MM.1S (cell line): ENCODE results near the gene PTTG1IP.

ENCODE experiments used
- DNase-seq: peaks from one replicate; pipeline ENCODE4 v3.0.0-alpha.2; 2015
- H2AFZ ChIP-seq: fragments of 300-600 bp; sonication (generic); 2 replicates; pipeline ENCODE4 v1.6.0; 2016; ENCODE audit warnings: antibody characterized with exemption, low read length
- H3F3A ChIP-seq: fragments of 300-600 bp; sonication (generic); 2 replicates; pipeline ENCODE4 v1.6.1; 2016; ENCODE audit warnings: mild to moderate bottlenecking, antibody characterized with exemption, low read length, moderate library complexity, mixed read lengths; ENCODE audit not compliant: insufficient read depth
- H3K27ac ChIP-seq: fragments of 300-600 bp; sonication (generic); 2 replicates; pipeline ENCODE4 v1.5.1; 2016; ENCODE audit warnings: mild to moderate bottlenecking, low read length
- H3K27me3 ChIP-seq: fragments of 300-600 bp; sonication (generic); replicated peaks from 2 replicates; pipeline ENCODE4 v1.6.0; 2016; ENCODE audit warnings: low read length; ENCODE audit not compliant: insufficient read depth
- H3K36me3 ChIP-seq: fragments of 300-600 bp; sonication (generic); replicated peaks from 2 replicates; pipeline ENCODE4 v1.6.1; 2016; ENCODE audit warnings: mild to moderate bottlenecking, low read length, mixed read lengths; ENCODE audit not compliant: insufficient read depth
- H3K4me1 ChIP-seq: fragments of 300-600 bp; sonication (generic); 2 replicates; pipeline ENCODE4 v1.6.1; 2016; ENCODE audit warnings: low read length, mixed read lengths
- H3K4me2 ChIP-seq: fragments of 300-600 bp; sonication (generic); 2 replicates; pipeline ENCODE4 v1.6.0; 2016; ENCODE audit warnings: low read depth, low read length
- H3K4me3 ChIP-seq: fragments of 300-600 bp; sonication (generic); 2 replicates; pipeline ENCODE4 v1.5.1; 2016; ENCODE audit warnings: low read length, mixed read lengths
- H3K79me2 ChIP-seq: fragments of 300-600 bp; sonication (generic); 2 replicates; pipeline ENCODE4 v1.6.1; 2016; ENCODE audit warnings: mixed run types, low read length, mixed read lengths
- H3K9ac ChIP-seq: fragments of 300-600 bp; sonication (generic); 2 replicates; pipeline ENCODE4 v1.6.1; 2016; ENCODE audit warnings: low read length, mixed read lengths
- H3K9me2 ChIP-seq: fragments of 300-600 bp; sonication (generic); replicated peaks from 2 replicates; pipeline ENCODE4 v1.6.1; 2016; ENCODE audit warnings: mild to moderate bottlenecking, low read length, mixed read lengths; ENCODE audit not compliant: insufficient read depth
- H3K9me3 ChIP-seq: fragments of 300-600 bp; sonication (generic); replicated peaks from 2 replicates; pipeline ENCODE4 v1.6.1; 2016; ENCODE audit warnings: mild to moderate bottlenecking, low read length, mixed read lengths; ENCODE audit not compliant: insufficient read depth
- H4K20me1 ChIP-seq: fragments of 300-600 bp; sonication (generic); 2 replicates; pipeline ENCODE4 v1.6.1; 2016; ENCODE audit warnings: mild to moderate bottlenecking, low read length, moderate library complexity, mixed read lengths; ENCODE audit not compliant: insufficient read depth
- EZH2 ChIP-seq: fragments of 300-600 bp; sonication (generic); optimal IDR thresholded peaks from 2 replicates; pipeline ENCODE3; 2017; ENCODE audit warnings: low read depth, mild to moderate bottlenecking, antibody characterized with exemption, low read length, mixed read lengths
- EZH2phosphoT487 ChIP-seq: fragments of 300-600 bp; sonication (generic); IDR thresholded peaks from 2 replicates; pipeline ENCODE4 v1.6.1; 2018; ENCODE audit warnings: antibody characterized with exemption, low read length
- TF ChIP-seq, protein P1 (sequence below): fragments of 300-600 bp; sonication (generic); IDR thresholded peaks from 2 replicates; pipeline ENCODE4 v1.5.1; 2016; ENCODE audit warnings: antibody characterized with exemption, low read length, mixed read lengths

PTTG1IP gene

DNA sequence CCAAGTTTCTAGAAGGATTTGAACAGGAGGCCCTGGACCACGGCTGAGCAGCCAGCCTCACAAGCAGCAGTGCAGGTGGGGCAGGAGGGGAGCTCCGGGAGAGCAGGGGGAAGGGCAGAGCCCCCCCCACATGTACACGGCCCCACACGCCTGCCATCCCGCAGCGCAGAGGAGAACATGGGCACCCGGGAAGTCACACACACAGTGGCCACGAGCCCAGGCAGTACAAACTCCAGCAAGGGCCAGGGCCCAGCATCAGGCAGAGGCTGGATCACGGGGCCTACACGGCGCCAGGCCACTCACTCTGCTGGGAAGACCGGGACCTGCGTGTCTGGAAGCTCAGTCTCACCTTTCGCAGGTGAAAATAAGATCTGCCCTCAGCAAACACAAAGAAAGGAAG, 60.9 kb downstream of the PTTG1IP start:
- H3F3A ChIP-seq: no peaks in the 10 kb centered on the region
- peaks cover 82% of the 10 kb centered on the region for H3K79me2 ChIP-seq
- no peaks in the 10 kb centered on the region for H3K9me2 ChIP-seq
- H3K4me1 ChIP-seq: no peaks in the 10 kb centered on the region
- no peak overlapping the region for H3K4me3 ChIP-seq
- H4K20me1 ChIP-seq: peaks cover 26% of the 10 kb centered on the region
- no peak overlapping the region for H2AFZ ChIP-seq
- H3K9me3 ChIP-seq: no peaks in the 10 kb centered on the region
- H3K9ac ChIP-seq: no peak overlapping the region
- H3K36me3 ChIP-seq: no peaks in the 10 kb centered on the region; the same call in 1 of the 2 replicates
- no peak overlapping the region for H3K4me2 ChIP-seq
- TF ChIP-seq, protein P1, sequence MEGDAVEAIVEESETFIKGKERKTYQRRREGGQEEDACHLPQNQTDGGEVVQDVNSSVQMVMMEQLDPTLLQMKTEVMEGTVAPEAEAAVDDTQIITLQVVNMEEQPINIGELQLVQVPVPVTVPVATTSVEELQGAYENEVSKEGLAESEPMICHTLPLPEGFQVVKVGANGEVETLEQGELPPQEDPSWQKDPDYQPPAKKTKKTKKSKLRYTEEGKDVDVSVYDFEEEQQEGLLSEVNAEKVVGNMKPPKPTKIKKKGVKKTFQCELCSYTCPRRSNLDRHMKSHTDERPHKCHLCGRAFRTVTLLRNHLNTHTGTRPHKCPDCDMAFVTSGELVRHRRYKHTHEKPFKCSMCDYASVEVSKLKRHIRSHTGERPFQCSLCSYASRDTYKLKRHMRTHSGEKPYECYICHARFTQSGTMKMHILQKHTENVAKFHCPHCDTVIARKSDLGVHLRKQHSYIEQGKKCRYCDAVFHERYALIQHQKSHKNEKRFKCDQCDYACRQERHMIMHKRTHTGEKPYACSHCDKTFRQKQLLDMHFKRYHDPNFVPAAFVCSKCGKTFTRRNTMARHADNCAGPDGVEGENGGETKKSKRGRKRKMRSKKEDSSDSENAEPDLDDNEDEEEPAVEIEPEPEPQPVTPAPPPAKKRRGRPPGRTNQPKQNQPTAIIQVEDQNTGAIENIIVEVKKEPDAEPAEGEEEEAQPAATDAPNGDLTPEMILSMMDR: no peak
- no peak for TF ChIP-seq EZH2phosphoT487
- no peak for DNase-seq
- H3K27me3 ChIP-seq: no peaks in the 10 kb centered on the region
- no peak overlapping the region for H3K27ac ChIP-seq

DNA sequence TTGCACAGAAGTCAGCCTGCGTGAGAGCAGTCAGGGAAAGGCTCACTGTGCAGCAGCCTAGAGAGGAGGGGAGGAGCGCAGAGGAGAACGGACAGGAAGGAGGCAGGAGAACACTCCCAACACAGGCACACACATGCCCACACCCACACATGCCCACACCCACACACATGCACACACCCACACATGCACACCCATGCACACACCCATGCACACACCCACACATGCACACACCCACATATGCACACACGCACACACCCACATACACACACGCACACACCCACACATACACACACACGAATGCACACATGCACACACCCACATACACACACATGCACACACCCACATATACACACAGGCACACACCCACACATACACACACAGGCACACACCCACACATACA, 62.7 kb downstream of the PTTG1IP start:
- no peaks in the 10 kb centered on the region for H3K9me3 ChIP-seq
- TF ChIP-seq EZH2phosphoT487 (no peak), EZH2 (no peak)
- TF ChIP-seq, protein P1: no peak
- no peaks in the 10 kb centered on the region for H3K4me1 ChIP-seq
- H3K27ac ChIP-seq: no peak overlapping the region
- peaks cover 5% of the 10 kb centered on the region; the same call in 1 of the 2 replicates for H3K36me3 ChIP-seq
- no peak for DNase-seq
- H3K4me2 ChIP-seq: no peak overlapping the region
- H3K27me3 ChIP-seq: no peaks in the 10 kb centered on the region
- H3K9me2 ChIP-seq: no peaks in the 10 kb centered on the region
- no peak overlapping the region for H3K9ac ChIP-seq
- H3K79me2 ChIP-seq: peaks cover 65% of the 10 kb centered on the region
- H2AFZ ChIP-seq: no peak overlapping the region
- H3K4me3 ChIP-seq: no peak overlapping the region
- H4K20me1 ChIP-seq: peaks cover 21% of the 10 kb centered on the region
- no peaks in the 10 kb centered on the region for H3F3A ChIP-seq

DNA sequence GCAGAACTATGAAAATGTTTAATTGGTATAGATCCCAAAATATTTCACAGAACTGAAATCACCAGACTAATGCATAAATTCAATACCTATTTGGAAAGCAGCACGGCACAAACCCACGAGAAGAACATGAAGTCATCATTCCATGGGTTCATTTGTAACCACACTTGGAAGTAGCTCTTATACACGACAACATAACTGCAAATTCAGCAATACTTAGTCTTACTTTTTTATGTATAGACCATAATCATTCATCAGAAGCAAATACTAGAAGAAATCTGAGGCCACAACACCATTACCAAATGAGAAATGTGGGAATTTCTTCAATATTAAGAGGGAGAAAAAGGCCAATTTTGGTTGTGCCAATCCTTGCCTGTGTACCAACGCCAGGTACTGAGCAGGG, 67.6 kb downstream of the PTTG1IP start:
- no peak for TF ChIP-seq EZH2
- TF ChIP-seq, protein P1: no peak
- no peak for TF ChIP-seq EZH2phosphoT487
- Histone ChIP-seq H2AFZ (no peak overlapping the region), H3K4me1 (peaks cover 9% of the 10 kb centered on the region; the same call in 1 of the 2 replicates), H3F3A (0 out of 2 replicates have a peak, but pooled peaks cover 5% of the 10 kb centered on the region), H3K79me2 (peaks cover 39% of the 10 kb centered on the region), H3K9me3 (no peaks in the 10 kb centered on the region), H3K27me3 (no peaks in the 10 kb centered on the region), H3K27ac (no peak overlapping the region), H3K9ac (no peak overlapping the region), H4K20me1 (peaks cover 6% of the 10 kb centered on the region; the same call in 1 of the 2 replicates), H3K4me2 (no peak overlapping the region), H3K4me3 (no peak overlapping the region), H3K9me2 (no peaks in the 10 kb centered on the region), H3K36me3 (peaks cover 5% of the 10 kb centered on the region; the same call in 1 of the 2 replicates)
- no peak for DNase-seq
